K562 (cell line): ENCODE measurements around the gene MANEAL. TPM values are rescaled to one million over a fixed set of nuclear protein-coding genes. Genes with fewer than 3 reads are reported as not detected.
A peak's percentile ranks its signal among the peaks of the same experiment; 100 is the strongest.

Experiments
- CREB3 ChIP-seq: fragments of 450-650 bp; conservative IDR thresholded peaks from 2 replicates; pipeline ENCODE4 v1.6.1; 2016; ENCODE audit warnings: missing genetic modification characterization, low read depth, mild to moderate bottlenecking, missing compliant biosample characterization, moderate library complexity
- FOXP4 ChIP-seq: sonication (generic); formaldehyde crosslinking; IDR thresholded peaks from 2 replicates; pipeline ENCODE4 v1.8.0; 2022; ENCODE audit warnings: mild to moderate bottlenecking, missing genetic modification reagents, borderline replicate concordance
- IRF1 ChIP-seq: sonication (generic); formaldehyde crosslinking; IDR thresholded peaks from 2 replicates; pipeline ENCODE4 v1.8.0; 2022; ENCODE audit warnings: missing genetic modification reagents, mild to moderate bottlenecking, borderline replicate concordance
- RNF2 ChIP-seq: sonication (generic); IDR thresholded peaks from 2 replicates; pipeline ENCODE4 v1.6.1; 2016
- XRCC5 ChIP-seq: fragments of 200-400 bp; formaldehyde crosslinking; IDR thresholded peaks from 2 replicates; pipeline ENCODE4 v1.6.1; 2017; ENCODE audit warnings: low read depth, mild to moderate bottlenecking, low read length
- ZBTB43 ChIP-seq: sonication (generic); formaldehyde crosslinking; IDR thresholded peaks from 2 replicates; pipeline ENCODE4 v1.8.0; 2023; ENCODE audit warnings: mild to moderate bottlenecking, missing genetic modification reagents
- ZNF407 ChIP-seq: fragments of 450-650 bp; IDR thresholded peaks from 2 replicates; pipeline ENCODE4 v1.6.1; 2016; ENCODE audit warnings: low read depth
- ZNF57 ChIP-seq: fragments of 450-650 bp; formaldehyde crosslinking; IDR thresholded peaks from 2 replicates; pipeline ENCODE4 v1.4.0; 2020; ENCODE audit warnings: mild to moderate bottlenecking, moderate library complexity
- polyA plus RNA-seq, 8 experiments: library from polyadenylated mRNA; depleted of rRNA in 4 of 8; stranded (reverse) in 5 of 8; unstranded in 3 of 8; fragments of >200 nt; fragmentation: Nextera tagmentation in 2 of 8; fragmentation: Illumina TruSeq in 1 of 8; extraction: Ambion mirVana in 2 of 8; extraction: Trizol in 1 of 8; gene quantifications; 2 replicates each; pipeline versions ENCODE4 v1.2.1 to v1.2.3, GENCODE V29; 2011 to 2014; ENCODE audit warnings: inconsistent platforms in 1 of 8, missing spikeins in 1 of 8
- total RNA-seq, 7 experiments: library from RNA; depleted of rRNA in 6 of 7; stranded (reverse); fragments of >200 nt in 6 of 7; fragmentation: Illumina TruSeq in 2 of 7; extraction: Trizol in 2 of 7; gene quantifications; 2 replicates each; pipeline versions ENCODE4 v1.2.1 to v1.2.3, GENCODE V29; 2011 to 2021; ENCODE audit warnings: low replicate concordance in 1 of 7

Gene MANEAL
- total and polyA plus RNA-seq, 9 of the 15 experiments (the other 6 are each of a cell fraction or from before 2014, with no cell fraction given) = 0.37 to 3.2 (median 1.2) TPM

GRCh38 chr1:37795340-37796125 is 1.9 kb downstream of the MANEAL start (continued):
- TF ChIP-seq FOXP4 (CRISPR knock-in tag) (peak; percentile 92; the same call in 1 of the 2 replicates), RNF2 (no peak), ZNF407 (no peak), XRCC5 (peak; percentile 93; the same call in 1 of the 2 replicates), CREB3 (tag) (peak; percentile 58; the same call in 1 of the 2 replicates), ZNF57 (no peak), ZBTB43 (CRISPR knock-in tag) (peak; percentile 63; the same call in 1 of the 2 replicates), IRF1 (CRISPR knock-in tag) (peak; percentile 91; the same call in 1 of the 2 replicates)
